HG02763 (cell line): ENCODE data around the gene OR6S1.
"Not testable (repeated sequence)": the region's sequence is repeated elsewhere in the genome, so short reads cannot be mapped to it uniquely, and the experiment has no call there.

ENCODE experiments used
- ATAC-seq: cut with Tn5 transposase; IDR thresholded peaks from one replicate; pipeline ENCODE4 v1.9.1; 2021; ENCODE audit warnings: mild to moderate bottlenecking, moderate library complexity; ENCODE audit not compliant: unreplicated experiment

OR6S1 gene

DNA sequence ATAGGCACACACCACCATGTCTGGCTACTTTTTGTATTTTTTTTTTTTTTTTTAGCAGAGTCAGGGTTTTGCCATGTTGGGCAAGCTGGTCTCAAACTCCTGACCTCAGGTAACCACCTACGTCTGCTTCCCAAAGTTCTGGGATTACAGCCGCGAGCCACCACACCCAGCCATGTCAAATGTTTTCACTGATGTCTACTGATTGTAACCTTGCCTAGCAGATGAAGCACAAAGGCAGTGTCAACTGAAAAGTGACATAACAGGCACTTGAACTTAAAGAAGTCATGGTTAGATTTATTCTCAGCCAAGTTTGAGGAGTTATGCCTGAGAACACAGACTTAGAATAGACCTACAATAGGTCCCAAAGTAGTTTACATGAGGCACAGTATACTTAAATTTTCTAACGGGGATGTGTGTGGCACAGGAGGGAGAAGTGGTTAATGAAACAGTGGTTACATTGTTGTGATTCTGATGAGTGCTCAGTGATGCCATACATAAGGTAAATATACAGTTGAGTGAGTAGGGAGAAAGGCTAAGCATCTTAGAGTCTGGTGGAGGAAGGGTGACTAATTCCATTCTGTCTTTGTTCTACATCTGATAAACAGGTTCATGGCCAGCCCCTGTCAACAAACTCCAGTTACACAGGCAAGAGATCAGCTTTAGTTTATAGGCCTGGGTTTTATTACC, 30.2 kb upstream of the OR6S1 start:
- no peak for ATAC-seq

DNA sequence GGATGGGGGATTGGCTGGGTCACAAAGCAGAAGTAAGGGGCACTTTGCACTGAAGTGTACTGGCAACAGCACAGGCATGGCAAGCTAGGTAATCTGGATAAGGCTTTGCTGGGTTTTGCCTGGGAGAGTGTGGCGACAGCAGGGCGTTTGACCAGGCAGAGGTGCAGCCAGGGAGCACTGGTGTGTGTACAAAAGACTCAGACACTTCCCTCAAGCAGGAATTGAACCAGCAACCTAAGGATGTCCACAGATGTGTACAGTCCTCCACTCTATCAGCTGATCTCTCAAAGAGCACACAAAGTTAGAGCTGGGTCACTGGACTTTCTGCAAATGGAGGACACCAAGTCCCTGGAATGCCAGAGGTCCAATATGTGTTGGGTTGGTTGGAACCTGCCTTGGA, 27.5 kb upstream of the OR6S1 start:
- ATAC-seq: no peak

DNA sequence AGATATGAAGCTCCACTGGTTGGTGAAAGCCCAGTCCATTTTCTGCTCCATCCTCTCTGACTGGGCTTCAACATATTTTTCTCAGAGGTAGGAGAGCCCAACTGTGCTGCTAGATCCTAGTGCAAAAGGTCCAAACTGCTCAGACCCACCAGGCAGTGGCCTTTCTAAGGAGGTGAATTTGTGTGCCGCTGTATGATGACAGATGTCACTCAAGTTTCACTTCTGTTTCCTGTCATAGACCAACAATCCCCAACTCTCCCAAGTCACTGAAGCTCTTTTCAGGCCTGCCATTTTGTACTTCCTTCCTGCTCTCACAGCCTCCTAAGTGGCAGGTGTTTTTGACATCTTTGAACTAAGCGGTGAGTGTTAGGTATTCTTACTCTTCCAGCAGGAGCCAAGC, 26.5 kb upstream of the OR6S1 start:
- peak; percentile 80 for ATAC-seq

DNA sequence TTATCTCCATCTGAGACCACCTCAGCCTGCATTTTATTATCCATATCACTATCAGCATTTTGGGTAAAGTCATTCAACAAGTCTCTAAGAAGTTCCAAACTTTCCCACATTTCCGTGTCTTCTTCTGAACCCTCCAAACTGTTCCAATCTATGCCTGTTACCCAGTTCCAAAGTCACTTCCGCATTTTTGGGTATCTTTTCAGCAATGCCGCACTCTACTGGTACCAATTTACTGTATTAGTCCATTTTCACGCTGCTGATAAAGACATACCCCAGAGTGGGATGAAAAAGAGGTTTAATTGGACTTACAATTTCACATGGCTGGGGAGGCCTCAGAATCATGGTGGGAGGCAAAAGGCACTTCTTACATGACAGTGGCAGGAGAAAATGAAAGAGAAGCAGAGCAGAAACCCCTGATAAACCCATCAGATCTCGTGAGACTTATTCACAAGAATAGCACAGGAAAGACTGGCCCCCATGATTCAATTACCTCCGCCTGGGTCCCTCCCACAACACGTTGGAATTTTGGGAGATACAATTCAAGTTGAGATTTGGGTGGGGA, 25.0 kb upstream of the OR6S1 start:
- not testable (repeated sequence) for ATAC-seq

DNA sequence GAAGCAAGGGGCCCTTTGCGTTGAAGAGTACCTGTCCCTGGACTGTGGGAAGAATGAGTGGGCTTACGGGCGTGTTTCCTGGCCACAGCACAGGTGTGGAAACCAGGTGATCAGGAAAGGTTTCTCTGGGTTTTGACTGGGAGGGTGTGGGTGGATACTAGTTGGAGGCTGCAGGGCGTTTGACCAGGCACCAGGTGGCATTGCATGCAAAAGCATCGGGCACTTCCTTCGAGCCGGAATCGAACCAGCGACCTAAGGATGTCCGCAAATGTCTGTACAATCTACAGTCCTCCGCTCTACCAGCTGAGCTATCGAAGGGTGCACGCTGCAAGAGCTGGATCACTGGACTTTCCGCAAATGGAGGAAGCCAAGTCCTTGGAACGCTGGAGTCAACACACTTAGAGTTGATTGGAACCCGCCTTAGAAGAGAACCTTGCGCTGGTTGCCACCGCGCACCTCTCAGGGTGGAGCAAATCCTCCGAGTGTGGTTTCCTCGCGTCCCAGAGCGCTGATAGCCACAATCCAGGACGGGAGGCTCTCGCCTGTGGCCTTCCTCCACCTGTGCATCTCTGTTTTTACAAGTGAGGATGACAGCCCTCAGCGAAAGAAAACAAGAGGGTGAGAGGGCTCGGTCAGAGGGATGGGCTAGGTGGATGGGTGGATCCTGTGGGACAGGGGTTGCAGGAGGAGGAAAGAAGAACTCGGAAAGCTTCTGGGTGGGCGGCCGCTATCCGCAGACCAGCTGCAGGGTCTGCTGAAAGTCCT, 21.7 kb upstream of the OR6S1 start:
- peak; percentile 52 for ATAC-seq

DNA sequence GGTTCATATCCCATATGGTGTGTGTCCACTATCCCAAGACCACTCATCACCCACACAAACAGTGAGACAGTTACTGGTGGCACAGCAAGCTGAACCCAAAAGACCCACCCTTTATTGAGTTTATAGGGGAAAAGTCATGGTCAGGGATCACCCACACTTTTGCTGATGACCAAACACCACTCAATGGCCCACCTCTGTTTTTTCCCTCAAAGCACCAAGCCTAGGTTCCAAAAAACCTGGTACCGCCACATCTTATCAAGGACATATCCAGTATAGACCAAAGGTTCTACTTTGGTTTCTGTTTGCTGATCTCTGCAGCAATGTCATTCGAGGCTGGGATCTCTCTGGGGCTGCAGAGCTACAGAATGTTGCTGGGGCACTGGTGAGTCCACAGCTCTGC, 19.7 kb upstream of the OR6S1 start:
- no peak for ATAC-seq

DNA sequence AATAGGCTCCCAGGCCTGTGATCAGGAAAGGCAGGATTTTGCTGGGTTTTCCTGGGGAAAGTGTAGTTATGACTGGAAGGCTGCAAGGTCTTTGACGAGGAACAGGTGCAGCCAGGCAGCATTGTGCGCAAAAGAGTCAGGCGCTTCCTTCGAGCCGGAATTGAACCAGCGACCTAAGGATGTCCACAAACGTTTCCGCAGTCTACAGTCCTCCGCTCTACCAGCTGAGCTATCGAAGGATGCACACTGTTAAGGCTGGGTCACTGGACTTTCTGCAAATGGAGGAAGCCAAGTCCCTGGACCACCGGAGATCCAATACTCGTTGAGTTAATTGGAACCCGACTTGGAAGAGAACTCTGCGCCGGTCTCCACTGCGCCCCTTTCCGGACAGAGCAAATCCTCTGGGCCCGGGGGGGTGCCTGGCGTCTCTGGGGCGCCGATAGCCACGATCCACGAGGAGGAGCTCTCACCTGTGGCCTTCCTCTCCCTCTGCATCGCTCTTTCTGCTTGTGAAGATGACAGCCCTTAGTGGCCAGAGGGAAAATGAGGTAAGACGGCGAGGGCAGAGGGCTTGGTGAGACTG, 18.4 kb upstream of the OR6S1 start:
- ATAC-seq: no peak

DNA sequence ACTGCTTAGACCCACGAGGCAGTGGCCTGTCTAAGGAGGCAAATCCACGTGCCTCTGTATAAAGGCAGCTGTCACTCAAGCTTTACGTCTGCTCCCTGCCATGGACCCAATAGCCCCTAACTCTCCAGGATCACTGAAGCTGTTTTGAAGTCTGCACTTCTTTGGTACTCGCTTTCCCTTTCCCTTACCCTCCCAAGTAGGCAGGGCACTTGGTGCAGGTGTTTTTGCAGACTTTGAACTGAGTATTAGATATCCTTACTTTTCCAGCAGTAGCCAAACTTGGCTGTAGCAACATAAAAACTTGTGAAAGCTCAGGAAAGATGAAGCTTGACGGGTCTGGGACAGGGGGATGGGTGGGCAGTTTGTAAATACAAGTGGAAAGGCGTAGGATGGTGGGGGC, 17.8 kb upstream of the OR6S1 start:
- no peak for ATAC-seq

DNA sequence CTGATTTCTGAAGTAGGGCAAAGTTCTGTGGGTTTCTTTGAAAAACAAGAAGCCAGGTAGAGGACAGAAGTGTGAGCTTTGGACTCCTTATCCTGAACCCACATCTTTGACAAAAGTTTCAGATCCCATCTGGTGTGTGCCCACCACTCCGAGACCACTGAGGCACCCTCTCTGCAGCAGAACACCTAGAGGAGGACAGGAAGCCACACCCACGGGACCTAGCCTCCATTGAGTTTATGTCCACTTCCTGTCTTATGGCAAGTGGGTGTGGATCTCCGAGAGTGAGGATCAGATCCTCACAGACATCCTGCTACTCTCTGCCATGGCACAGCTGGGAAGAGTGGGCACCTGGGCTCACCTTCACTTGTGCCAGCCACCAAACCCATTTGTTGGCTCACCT, 16.8 kb upstream of the OR6S1 start:
- ATAC-seq: no peak

DNA sequence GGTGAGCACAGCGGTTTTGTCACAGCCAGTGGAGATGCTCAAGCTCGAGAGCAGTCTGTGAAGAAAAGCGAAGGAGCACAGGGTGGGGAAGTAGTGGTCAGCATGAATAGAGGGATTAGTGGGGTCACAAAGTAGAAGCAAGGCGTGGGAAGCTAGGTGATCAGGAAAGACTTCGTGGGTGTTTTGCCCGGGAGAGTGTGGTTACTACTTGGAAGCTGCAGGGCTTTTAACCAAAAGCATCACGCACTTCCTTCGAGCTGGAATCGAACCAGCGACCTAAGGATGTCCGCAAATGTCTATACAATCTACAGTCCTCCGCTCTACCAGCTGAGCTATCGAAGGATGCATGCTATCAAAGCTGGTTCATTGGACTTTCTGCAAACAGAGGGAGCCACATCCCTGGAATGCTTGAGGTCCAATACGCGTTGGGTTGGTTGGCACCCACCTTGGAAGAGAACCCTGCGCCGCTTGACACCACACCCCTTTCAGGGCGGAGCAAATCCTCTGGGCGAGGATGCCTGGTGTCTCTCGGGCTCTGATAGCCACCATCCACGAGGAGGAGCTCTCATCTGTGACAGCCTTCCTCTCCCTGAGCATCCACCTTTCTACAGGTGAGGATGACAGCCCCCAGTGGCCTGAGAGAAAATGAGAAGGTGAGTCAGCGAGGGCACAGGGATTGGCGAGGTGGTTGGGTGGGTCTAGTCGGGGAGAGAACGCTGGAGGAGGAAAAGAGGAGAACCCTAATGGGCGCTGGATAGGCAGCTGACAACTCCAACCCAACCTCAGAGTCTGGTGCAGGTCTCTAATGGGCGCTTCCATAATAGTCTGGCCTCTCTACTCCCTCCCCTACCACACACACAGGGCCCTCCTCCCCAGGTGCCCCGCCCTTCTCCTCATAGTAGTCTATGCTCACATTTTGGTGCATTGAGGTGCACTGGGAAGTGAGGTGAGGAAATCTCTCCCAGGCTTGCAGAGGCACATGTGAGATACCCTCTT, 16.0 kb upstream of the OR6S1 start:
- ATAC-seq: no peak

DNA sequence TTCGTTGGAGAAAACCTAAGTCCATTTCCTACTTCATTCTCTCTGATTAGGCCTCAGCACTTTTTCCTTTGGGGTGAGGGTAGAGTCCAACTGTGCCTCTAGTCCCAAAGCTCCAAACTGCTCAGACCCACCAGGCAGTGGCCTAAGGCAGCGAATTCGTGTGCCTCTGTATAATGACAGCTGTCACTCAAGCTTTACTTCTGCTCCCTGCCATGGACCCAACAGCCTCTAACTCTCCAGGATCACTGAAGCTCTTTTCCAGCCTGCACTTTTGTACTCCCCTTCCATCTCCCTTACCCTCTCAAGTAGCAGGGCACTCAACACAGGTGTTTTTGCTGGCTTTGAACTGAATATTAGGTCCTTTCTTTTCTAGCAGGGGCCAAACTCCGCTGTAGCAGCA, 14.8 kb upstream of the OR6S1 start:
- no peak for ATAC-seq

DNA sequence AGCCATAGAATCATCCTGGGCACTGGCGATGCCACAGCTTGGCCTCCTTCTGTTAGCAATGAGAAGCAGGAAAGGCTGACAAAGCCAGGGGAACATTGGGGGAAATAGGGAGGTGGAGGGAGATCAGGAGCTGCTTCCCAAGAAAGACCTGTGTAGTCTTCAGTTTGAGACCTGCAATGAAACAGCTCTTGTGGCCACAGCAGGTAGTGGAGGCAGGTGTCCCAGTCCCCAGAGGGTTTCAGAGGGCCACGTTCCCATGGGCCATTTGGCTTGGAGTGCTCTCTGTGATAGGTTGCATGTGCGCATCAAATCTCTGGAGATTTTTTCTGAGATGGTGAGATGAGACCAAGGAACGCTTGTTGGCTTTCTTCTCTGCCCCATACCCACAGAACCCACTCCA, 14.4 kb upstream of the OR6S1 start:
- no peak for ATAC-seq

DNA sequence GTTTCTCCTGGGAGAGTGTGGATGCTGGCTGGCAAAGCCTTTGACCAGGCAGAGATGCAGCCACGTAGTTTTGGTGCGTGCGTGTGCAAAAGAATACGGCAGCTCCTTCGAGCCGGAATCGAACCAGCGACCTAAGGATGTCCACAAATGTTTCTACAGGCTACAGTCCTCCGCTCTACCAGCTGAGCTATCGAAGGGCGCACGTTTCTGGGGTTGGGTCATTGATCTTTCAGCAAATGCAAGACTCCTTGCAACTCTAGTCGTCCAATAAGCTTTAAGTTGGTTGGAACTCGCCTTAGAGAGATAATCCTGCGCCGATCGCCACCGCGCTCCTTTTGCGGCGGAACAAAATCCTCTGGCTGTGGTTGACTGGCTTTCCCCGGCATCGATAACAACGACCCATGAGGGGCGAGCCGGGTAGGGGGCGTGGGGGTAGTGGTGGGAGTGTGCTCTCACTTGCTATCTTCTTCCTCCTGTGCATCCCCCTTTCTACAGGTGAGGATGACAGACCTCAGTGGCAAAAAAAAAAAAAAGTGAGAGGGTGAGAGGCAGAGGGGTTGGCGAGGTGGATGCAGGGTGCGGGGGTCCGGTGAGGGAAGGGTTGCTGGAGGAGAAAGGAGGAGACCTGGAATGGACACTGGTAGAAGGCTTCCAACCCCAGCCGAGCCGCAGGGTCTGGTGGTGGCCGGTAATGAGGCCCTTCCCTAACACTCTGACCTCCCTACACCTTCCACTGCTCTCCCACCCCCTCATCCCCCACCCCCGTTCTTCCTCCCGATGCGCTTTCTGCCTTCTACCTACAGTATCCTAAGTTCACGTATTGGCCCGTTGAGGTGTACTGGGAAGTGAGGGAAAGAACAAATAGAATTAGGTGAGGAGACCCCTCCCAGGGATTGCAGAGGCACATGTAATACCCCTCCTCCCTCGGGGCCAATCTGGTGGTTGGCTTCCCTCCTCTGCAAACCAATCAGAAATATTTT, 11.8 kb upstream of the OR6S1 start:
- ATAC-seq: no peak

DNA sequence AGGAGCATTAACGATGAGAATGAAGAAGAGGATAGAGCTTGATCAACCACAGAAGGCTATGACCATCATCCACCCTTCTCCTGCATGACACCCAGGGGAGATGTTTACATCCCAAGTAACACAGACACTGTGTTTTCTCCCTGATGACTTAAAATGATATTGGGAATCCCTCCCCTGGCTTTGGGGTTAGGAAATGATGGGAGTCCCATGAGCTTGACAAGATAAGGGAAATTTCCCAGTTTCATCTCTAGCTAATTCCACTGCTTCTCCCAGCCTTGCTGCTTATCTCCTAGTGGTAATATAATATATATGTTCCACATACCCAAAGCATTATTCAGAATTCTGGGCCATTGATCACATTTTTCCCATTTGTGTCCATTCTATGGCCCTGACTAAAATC, 4.0 kb upstream of the OR6S1 start:
- ATAC-seq: no peak

DNA sequence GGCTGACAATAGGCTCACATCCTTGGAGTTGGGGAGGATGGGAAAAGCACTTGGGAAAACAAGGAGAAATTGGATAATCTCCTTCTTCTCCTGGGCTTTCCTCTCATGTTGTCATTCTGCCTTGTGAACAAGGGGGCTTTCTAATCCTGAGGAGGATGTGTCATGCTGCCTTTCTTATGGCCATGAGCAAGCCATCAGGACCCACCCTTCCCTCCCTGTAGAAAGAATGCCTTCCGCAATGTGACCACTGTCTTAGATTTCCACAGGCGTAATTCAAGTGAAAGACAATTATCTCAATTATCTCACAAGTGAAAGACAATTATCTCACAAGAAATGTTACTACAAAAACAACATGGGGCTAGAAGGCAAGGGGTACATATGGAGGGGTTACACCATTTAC, 3.0 kb upstream of the OR6S1 start:
- ATAC-seq: no peak

DNA sequence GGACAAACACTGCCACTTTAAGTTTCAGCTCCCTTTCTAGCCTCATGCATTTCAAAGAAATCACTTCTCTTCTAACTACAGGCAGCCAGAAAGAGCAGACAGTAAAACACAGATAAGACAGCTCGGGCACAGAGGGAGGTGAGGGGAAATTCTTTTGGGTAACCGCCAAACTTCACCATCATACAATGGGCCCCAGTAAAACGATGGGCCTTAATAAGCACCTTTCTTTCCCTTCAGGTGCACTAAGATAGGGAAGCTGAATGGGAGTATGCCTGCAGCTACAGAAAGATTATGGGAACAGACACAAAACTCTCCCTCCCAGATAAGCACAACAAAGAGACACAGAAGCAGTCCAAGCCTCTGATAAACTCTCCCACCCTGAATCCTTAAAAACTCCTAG, 1.3 kb upstream of the OR6S1 start:
- ATAC-seq: not testable (repeated sequence)

DNA sequence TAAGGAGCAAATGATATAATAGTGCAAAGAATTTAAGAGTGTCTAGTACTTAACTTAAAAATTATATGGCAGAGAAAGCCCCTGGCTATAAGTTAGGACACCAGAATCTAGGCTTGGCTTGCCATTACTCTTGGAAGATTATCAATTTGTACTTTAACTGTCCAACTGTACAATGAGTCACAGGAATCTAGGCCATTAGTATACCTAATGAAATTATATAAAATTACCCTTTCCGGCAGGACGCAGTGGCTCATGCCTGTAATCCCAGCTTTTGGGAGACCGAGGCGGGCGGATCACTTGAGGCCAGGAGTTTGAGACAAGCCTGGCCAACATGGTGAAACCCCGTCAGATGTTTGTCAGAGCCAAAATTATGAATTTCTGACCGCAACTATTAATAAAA, 691 bp upstream of the OR6S1 start:
- ATAC-seq: no peak

DNA sequence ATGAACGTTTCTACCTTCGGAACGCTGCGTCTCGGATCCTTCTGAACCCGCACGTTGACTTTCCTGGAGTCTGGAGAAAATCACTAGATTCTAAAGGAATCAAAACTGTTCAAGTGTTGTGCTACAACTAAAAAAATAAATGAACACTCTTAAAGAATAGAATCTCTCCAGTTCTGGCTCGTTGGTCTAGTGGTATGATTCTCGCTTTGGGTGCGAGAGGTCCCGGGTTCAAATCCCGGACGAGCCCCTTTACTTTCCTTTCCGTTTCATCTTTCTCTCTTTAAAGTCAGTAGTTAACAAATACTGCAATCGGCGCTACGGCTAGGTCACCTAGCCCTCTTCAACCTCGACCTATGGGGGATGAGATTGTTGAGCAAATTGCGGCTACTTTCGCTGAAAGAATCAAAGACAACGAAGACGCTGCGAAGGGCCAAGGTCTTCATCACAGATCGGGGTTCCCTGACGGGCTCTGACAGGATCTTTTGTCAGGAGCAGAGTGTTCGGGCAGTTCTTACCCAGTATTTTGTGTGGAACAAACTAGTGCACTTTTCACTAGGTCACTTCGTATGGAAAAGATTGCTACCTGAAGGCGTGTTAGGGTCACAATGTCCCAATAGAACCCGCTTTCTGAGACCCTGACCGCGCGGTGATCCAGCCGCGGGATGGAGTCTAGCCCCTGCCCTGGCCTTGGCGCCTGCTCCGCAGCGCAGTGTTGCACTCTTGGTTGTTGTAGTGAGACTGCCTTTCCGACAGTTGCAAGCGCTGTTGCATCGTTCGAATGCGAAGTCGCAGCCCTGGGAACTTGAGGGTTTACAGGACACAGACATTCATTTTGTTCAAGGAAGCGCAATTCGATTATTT, 8.4 kb downstream of the OR6S1 start:
- peak; percentile 47 for ATAC-seq

DNA sequence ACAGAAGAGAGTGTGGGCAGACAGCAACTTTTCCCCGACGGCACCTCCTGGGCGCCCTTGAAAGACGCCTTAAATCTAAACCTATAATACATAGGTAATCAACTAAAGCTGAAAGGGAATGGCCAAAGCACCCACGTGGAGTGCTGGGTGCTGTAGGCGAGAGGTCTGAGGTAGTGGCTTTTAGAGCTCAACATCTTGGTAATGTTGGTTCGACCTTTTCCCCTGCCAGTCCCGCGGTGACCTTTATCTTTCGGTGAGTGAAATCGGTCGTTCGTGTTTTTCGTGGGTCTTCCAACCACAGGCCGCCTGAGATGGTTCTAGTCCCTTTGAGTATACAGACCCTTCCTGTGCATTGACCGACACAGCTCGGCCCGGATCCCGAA, 9.1 kb downstream of the OR6S1 start:
- peak; percentile 8 for ATAC-seq
